Measurements from ENCODE around the gene COX20. TPM values are rescaled to one million over a fixed set of nuclear protein-coding genes. Genes with fewer than 3 reads are reported as not detected.

The COX20 gene
- total and polyA plus RNA-seq, 2 of the 13 experiments (the other 11 are each of a cell fraction or from before 2014, with no cell fraction given) = 34.4 to 95.8 TPM

- no peaks in the 10 kb centered on the region; a peak in 1 of 5 replicates for H3K27me3 ChIP-seq (ENCODE audit: control insufficient read depth in 1 of 2, insufficient read depth in 2 of 2, low read length in 2 of 2)
- ChIA-PET CTCF (ENCODE audit: low intra/inter-chr PET ratio, low total read pairs) (no interaction called here), POLR2A (interaction anchor here (2.6 to 10.1 kb wide), 2 partner anchors 24 to 132 kb away, joined by 9 to 163 read pairs; partner anchors contain the start of gene HNRNPU)
- no peak for ATAC-seq
- peak overlapping the region; percentile 97 for H3K9ac ChIP-seq (ENCODE audit: insufficient read depth, low read depth, low read length)
- FAIRE-seq = no peak
- peaks cover 68% of the 10 kb centered on the region for H3K79me2 ChIP-seq (ENCODE audit: insufficient read depth, low read length)
- no peaks in the 10 kb centered on the region for H3K9me3 ChIP-seq (ENCODE audit: low read length)
- H2AFZ ChIP-seq (ENCODE audit: low read length) = no peak overlapping the region
- peaks cover 2 to 8% of the 10 kb centered on the region in 2 experiments for H3K36me3 ChIP-seq (replicated peaks in 1 of 2; ENCODE audit: control insufficient read depth in 1 of 2, insufficient read depth in 2 of 2, low read length in 2 of 2)
- intact Hi-C loops (cut with micrococcal nuclease; ENCODE audit: unreplicated experiment) (loop anchor here (10.0 kb wide), 1 partner anchor 383 kb away; the partner anchor contains the start of gene ADSS2), in situ Hi-C loops (cut with HindIII; ENCODE audit: extremely low pct_ligation_motif_present, low pct_unique_long_range_greater_than_20kb) (no loop called here)
- WGBS (ENCODE audit: low lambda C conversion rate) = 75% methylated on average over 5 of the region's 5 CpGs
- H4K20me1 ChIP-seq (ENCODE audit: insufficient read depth, low read length) = peaks cover 48% of the 10 kb centered on the region
- H3K4me3 ChIP-seq (replicated peaks in 1 of 3; ENCODE audit: insufficient read depth in 1 of 3, low read depth in 2 of 3, low read length in 3 of 3) = peak overlapping the region; percentile 73 to 98 (median 89); a peak in 5 of 6 replicates
- no TSS peak for BruUV-seq (replicated peaks)
- peak overlapping the region; percentile 69 for H3K4me2 ChIP-seq (ENCODE audit: low read depth, low read length)
- peaks cover 74% of the 10 kb centered on the region for H3K4me1 ChIP-seq (ENCODE audit: insufficient read depth, low read length)
- peak overlapping the region; percentile 31 for H3K27ac ChIP-seq (ENCODE audit: extremely low read length, insufficient read depth, low read length)
- DNase-seq (ENCODE audit: low spot score) = peak; percentile 25
- TF ChIP-seq SMAD3 (CRISPR knock-in tag; IDR thresholded peaks at IDR 0.05) = no peak
- TF ChIP-seq SNAPC4 (CRISPR knock-in tag; IDR thresholded peaks at IDR 0.05) = no peak
- peak; percentile 61 for TF ChIP-seq POLR2G (IDR thresholded peaks at IDR 0.05; ENCODE audit: low read depth, low read length)
- no peak for TF ChIP-seq KDM5A (IDR thresholded peaks at IDR 0.05; ENCODE audit: borderline replicate concordance, low read length)
- TF ChIP-seq SMYD3 (CRISPR knock-in tag; IDR thresholded peaks at IDR 0.05) = 0 out of 2 replicates have a peak, but pooled peaks have one; percentile 23
- TF ChIP-seq POLR2AphosphoS5 (IDR thresholded peaks at IDR 0.05; ENCODE audit: low read depth, low read length) = peak; percentile 62
- no peak for TF ChIP-seq ZNF407 (CRISPR knock-in tag; IDR thresholded peaks at IDR 0.05; ENCODE audit: not compliant biosample characterization)
- peak; percentile 31; the same call in 1 of the 2 replicates for TF ChIP-seq ZFX (CRISPR knock-in tag; IDR thresholded peaks at IDR 0.05; ENCODE audit: low read depth)
- TF ChIP-seq SAP130 (CRISPR knock-in tag; IDR thresholded peaks at IDR 0.05; ENCODE audit: low read depth) = peak; percentile 57; the same call in 1 of the 2 replicates
- TF ChIP-seq ETV6 (CRISPR knock-in tag; conservative IDR thresholded peaks at IDR 0.05) = no peak
- peak in 1 of 2 experiments; percentile 53; a peak in 1 of 4 replicates for TF ChIP-seq POLR2A (IDR thresholded peaks at IDR 0.05; ENCODE audit: insufficient read depth in 1 of 2, low read depth in 2 of 2, low read length in 2 of 2)
Measured at GRCh38 chr1:244837597-244838258, 2.3 kb downstream of the COX20 start.

Measured in HepG2 (cell line).